GM12891 (cell line): ENCODE measurements around the gene ZFPM1.

Experiments used
- PAX5 ChIP-seq: IDR thresholded peaks from 2 replicates; pipeline ENCODE4 v1.6.1; 2011; ENCODE audit warnings: low read length, moderate library complexity, mild to moderate bottlenecking; ENCODE audit not compliant: insufficient read depth, severe bottlenecking
- POLR2A ChIP-seq: IDR thresholded peaks from 2 replicates; pipeline ENCODE4 v1.6.1; 2011; ENCODE audit warnings: low read depth, low read length, control low read depth
- POLR2AphosphoS5 ChIP-seq: IDR thresholded peaks from 2 replicates; pipeline ENCODE4 v1.6.1; 2011; ENCODE audit warnings: low read depth, low read length, control low read depth
- POU2F2 ChIP-seq: IDR thresholded peaks from 2 replicates; pipeline ENCODE4 v1.6.1; 2011; ENCODE audit warnings: low read depth, mild to moderate bottlenecking, control low read depth, low read length, moderate library complexity
- SPI1 ChIP-seq: IDR thresholded peaks from 2 replicates; pipeline ENCODE4 v1.6.1; 2011; ENCODE audit warnings: low read depth, low read length, control low read depth
- TAF1 ChIP-seq: IDR thresholded peaks from 2 replicates; pipeline ENCODE4 v1.6.1; 2011; ENCODE audit warnings: low read depth, low read length, control low read depth

- TF ChIP-seq SPI1 (no peak), TAF1 (no peak), POLR2A (no peak), POLR2AphosphoS5 (no peak), POU2F2 (no peak), PAX5 (no peak)
Observed at GRCh38 chr16:88487124-88487432, 34.0 kb downstream of the ZFPM1 start.
